Embryonic facial prominence (tissue), 1 donor: ENCODE data around the gene NEGR1.

Source experiments
- DNase-seq: peaks from one replicate; pipeline ENCODE4 v3.0.0-alpha.2; 2016; ENCODE audit errors: extremely low spot score

NEGR1 gene

GRCh38 chr1:71488555-71489252 lies 793.6 kb downstream of the NEGR1 start:
- DNase-seq, result no peak

- no peak for DNase-seq
Measured at GRCh38 chr1:71473331-71473730, 809.0 kb downstream of the NEGR1 start.

- DNase-seq, result no peak
Measured at GRCh38 chr1:71465093-71465492, 817.2 kb downstream of the NEGR1 start.

GRCh38 chr1:71464016-71464415 lies 818.3 kb downstream of the NEGR1 start:
- no peak for DNase-seq

GRCh38 chr1:71463144-71463543 lies 819.2 kb downstream of the NEGR1 start:
- no peak for DNase-seq

- no peak for DNase-seq
Measured at GRCh38 chr1:71462247-71462646, 820.1 kb downstream of the NEGR1 start.

- DNase-seq, result no peak
Measured at GRCh38 chr1:71461416-71461815, 820.9 kb downstream of the NEGR1 start.

- no peak for DNase-seq
Measured at GRCh38 chr1:71448444-71448843, 833.9 kb downstream of the NEGR1 start.

GRCh38 chr1:71438626-71439025 lies 843.7 kb downstream of the NEGR1 start:
- DNase-seq, result no peak

GRCh38 chr1:71435951-71436350 lies 846.4 kb downstream of the NEGR1 start:
- DNase-seq, result no peak

- DNase-seq, result no peak
Measured at GRCh38 chr1:71434240-71434639, 848.1 kb downstream of the NEGR1 start.

GRCh38 chr1:71428029-71428428 lies 854.3 kb downstream of the NEGR1 start:
- no peak for DNase-seq

- DNase-seq, result no peak
Measured at GRCh38 chr1:71427066-71427465, 855.3 kb downstream of the NEGR1 start.

- no peak for DNase-seq
Measured at GRCh38 chr1:71424536-71424935, 857.8 kb downstream of the NEGR1 start.

- no peak for DNase-seq
Measured at GRCh38 chr1:71422221-71422620, 860.1 kb downstream of the NEGR1 start.

- no peak for DNase-seq
Measured at GRCh38 chr1:71417421-71417820, 864.9 kb downstream of the NEGR1 start.

GRCh38 chr1:71414179-71414578 lies 868.2 kb downstream of the NEGR1 start:
- no peak for DNase-seq

GRCh38 chr1:71413441-71414175 lies 868.7 kb downstream of the NEGR1 start:
- DNase-seq, result no peak

GRCh38 chr1:71400050-71400449 lies 882.3 kb downstream of the NEGR1 start:
- no peak for DNase-seq

- DNase-seq, result no peak
Measured at GRCh38 chr1:71399594-71399993, 882.7 kb downstream of the NEGR1 start.

- no peak for DNase-seq
Measured at GRCh38 chr1:71393301-71393700, 889.0 kb downstream of the NEGR1 start.

GRCh38 chr1:71390518-71390917 lies 891.8 kb downstream of the NEGR1 start:
- DNase-seq, result no peak

- no peak for DNase-seq
Measured at GRCh38 chr1:71377886-71378285, 904.5 kb downstream of the NEGR1 start.
